LNCAP (cell line): ENCODE measurements around the gene PRKG1.

Experiments used
- CTCF ChIP-seq: fragments of 450-650 bp; IDR thresholded peaks from 2 replicates; pipeline ENCODE4 v1.5.1; 2017; ENCODE audit warnings: mild to moderate bottlenecking

Gene PRKG1

GRCh38 chr10:51604579-51604978 is 530.3 kb downstream of the PRKG1 start:
- no peak for TF ChIP-seq CTCF

- no peak for TF ChIP-seq CTCF
Measured at GRCh38 chr10:51606825-51607462, 532.7 kb downstream of the PRKG1 start.

- no peak for TF ChIP-seq CTCF
Measured at GRCh38 chr10:51607463-51607835, 533.2 kb downstream of the PRKG1 start.

- TF ChIP-seq CTCF = no peak
Measured at GRCh38 chr10:51608211-51608610, 533.9 kb downstream of the PRKG1 start.

- no peak for TF ChIP-seq CTCF
Measured at GRCh38 chr10:51615764-51616298, 541.5 kb downstream of the PRKG1 start.

- no peak for TF ChIP-seq CTCF
Measured at GRCh38 chr10:51617576-51618235, 543.4 kb downstream of the PRKG1 start.

GRCh38 chr10:51619365-51619764 is 545.1 kb downstream of the PRKG1 start:
- no peak for TF ChIP-seq CTCF
